ENCODE data around the gene AGAP5. TPM values are rescaled to one million over a fixed set of nuclear protein-coding genes. Genes with fewer than 3 reads are reported as not detected.

AGAP5 gene
- total and polyA plus RNA-seq, 9 of the 15 experiments (the other 6 are each of a cell fraction or from before 2014, with no cell fraction given), result 0.32 to 7.5 (median 5.3) TPM

DNA sequence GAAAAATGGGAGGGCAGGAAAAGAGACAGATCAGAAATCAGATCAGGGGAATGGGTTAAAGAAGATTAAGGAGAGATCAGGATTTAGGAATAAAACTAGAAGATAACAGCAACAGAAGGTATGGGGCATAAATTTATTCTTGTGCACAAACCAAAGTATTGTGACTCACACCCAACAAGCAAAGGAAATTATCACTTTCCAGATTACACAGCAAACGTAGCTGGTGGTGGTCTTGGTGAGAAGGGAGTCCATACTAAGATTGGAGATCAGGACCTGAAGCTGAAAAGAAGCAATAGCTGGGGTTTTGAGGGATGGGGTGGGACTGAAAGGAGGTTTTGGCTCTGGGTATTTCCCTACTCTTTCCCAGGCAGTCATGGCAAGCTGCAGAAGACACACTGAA lies 53.1 kb downstream of the AGAP5 start:
- Histone ChIP-seq H3K36me3 (ENCODE audit: control insufficient read depth, insufficient read depth, low read length) (no peaks in the 10 kb centered on the region), H4K20me1 (replicated peaks; ENCODE audit: control insufficient read depth, insufficient read depth, low read length) (no peaks in the 10 kb centered on the region; the same call in 1 of the 2 replicates), H3K4me3 (no peak overlapping the region), H3K27ac (ENCODE audit: extremely low read depth, low read depth, low read length) (no peak overlapping the region), H3K9me1 (ENCODE audit: control insufficient read depth, insufficient read depth, low read length) (no peaks in the 10 kb centered on the region), H3K79me2 (ENCODE audit: control insufficient read depth, insufficient read depth, low read length) (no peaks in the 10 kb centered on the region), H3K4me1 (replicated peaks in 1 of 2; ENCODE audit: control insufficient read depth in 2 of 2, insufficient read depth in 2 of 2, low read length in 2 of 2) (peaks cover 22 to 28% of the 10 kb centered on the region in 2 experiments), H3K27me3 (ENCODE audit: control insufficient read depth in 2 of 2, insufficient read depth in 2 of 2, low read length in 2 of 2) (peaks cover 12 to 14% of the 10 kb centered on the region in 2 experiments; a peak in 4 of 5 replicates), H3K9ac (ENCODE audit: insufficient read depth in 1 of 2, low read depth in 2 of 2, low read length in 2 of 2) (no peak overlapping the region; a peak in 1 of 4 replicates), H3K4me2 (ENCODE audit: insufficient read depth, low read length) (no peak overlapping the region), H2AFZ (ENCODE audit: low read depth, low read length) (no peak overlapping the region), H3K9me3 (replicated peaks; ENCODE audit: control insufficient read depth, insufficient read depth, low read depth, low read length) (no peaks in the 10 kb centered on the region)
- intact Hi-C loops (cut with micrococcal nuclease) (loop anchor here (1.0 to 10.0 kb wide), 4 partner anchors 115 to 397 kb away; partner anchors contain the start of gene DNAJC9), in situ Hi-C loops (cut with MboI) (loop anchor here (5.0 kb wide), 2 partner anchors 117 to 392 kb away; partner anchors contain the start of gene MRPS16)
- DNase-seq (ENCODE audit: extremely low read depth in 1 of 4, low spot score in 3 of 4) (no peak), FAIRE-seq (no peak), ATAC-seq (no peak)
- BruUV-seq (replicated peaks), result no TSS peak
- TF ChIP-seq ZNF384 (IDR thresholded peaks at IDR 0.05; ENCODE audit: low read depth, low read length), result no peak
- CTCF ChIA-PET (ENCODE audit: low intra/inter-chr PET ratio), result interaction anchor here (0.6 to 5.2 kb wide), 6 partner anchors 115 to 1177 kb away, joined by 3 to 140 read pairs (median 6); no protein-coding TSS in a partner anchor
- WGBS (ENCODE audit: insufficient coverage, low coverage, missing lambda C conversion rate), result 13% methylated on average over 1 of the region's 1 CpG
- POLR2A ChIA-PET, result interaction anchor here (1.0 kb wide), 1 partner anchor 14 kb away, joined by 4 read pairs; no protein-coding TSS in a partner anchor

- POLR2A ChIA-PET, result interaction anchor here (1.0 to 1.1 kb wide), 4 partner anchors 14 to 128 kb away, joined by 3 to 4 read pairs (median 4); a partner anchor contains a TSS
- in situ Hi-C loops (cut with MboI), result loop anchor here (5.0 kb wide), 2 partner anchors 117 to 392 kb away; partner anchors contain the start of gene MRPS16
- peak; percentile 93 for FAIRE-seq
- TF ChIP-seq MAZ (CRISPR knock-in tag; conservative IDR thresholded peaks at IDR 0.05 in 1 of 2, IDR thresholded peaks at IDR 0.05 in 1 of 2) (peak; percentile 45 to 51; a peak in 2 of 4 replicates), E2F8 (IDR thresholded peaks at IDR 0.05; ENCODE audit: low read depth, partially characterized antibody) (peak; percentile 19), STAG1 (CRISPR knock-in tag; IDR thresholded peaks at IDR 0.05; ENCODE audit: borderline replicate concordance) (peak; percentile 91), BACH1 (tag; IDR thresholded peaks at IDR 0.05) (0 out of 2 replicates have a peak, but pooled peaks have one; percentile 56), ZNF239 (CRISPR knock-in tag; IDR thresholded peaks at IDR 0.05) (0 out of 2 replicates have a peak, but pooled peaks have one; percentile 10), EZH2 (IDR thresholded peaks at IDR 0.05; ENCODE audit: borderline replicate concordance, low read depth, low read length) (no peak)
- TF ChIP-seq, protein P1, sequence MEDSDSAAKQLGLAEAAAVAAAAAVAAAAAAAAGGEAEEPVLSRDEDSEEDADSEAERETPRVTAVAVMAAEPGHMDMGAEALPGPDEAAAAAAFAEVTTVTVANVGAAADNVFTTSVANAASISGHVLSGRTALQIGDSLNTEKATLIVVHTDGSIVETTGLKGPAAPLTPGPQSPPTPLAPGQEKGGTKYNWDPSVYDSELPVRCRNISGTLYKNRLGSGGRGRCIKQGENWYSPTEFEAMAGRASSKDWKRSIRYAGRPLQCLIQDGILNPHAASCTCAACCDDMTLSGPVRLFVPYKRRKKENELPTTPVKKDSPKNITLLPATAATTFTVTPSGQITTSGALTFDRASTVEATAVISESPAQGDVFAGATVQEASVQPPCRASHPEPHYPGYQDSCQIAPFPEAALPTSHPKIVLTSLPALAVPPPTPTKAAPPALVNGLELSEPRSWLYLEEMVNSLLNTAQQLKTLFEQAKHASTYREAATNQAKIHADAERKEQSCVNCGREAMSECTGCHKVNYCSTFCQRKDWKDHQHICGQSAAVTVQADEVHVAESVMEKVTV (CRISPR knock-in tag; IDR thresholded peaks at IDR 0.05), result peak; percentile 97
Observed at GRCh38 chr10:73644015-73644743, 53.7 kb downstream of the AGAP5 start.

More at GRCh38 chr10:73644015-73644743, 53.7 kb downstream of the AGAP5 start:
- WGBS (ENCODE audit: insufficient coverage, low coverage, missing lambda C conversion rate), result 10% methylated on average over 5 of the region's 5 CpGs
- CTCF ChIA-PET (ENCODE audit: low intra/inter-chr PET ratio), result interaction anchor here (0.6 to 5.2 kb wide), 7 partner anchors 66 to 1177 kb away, joined by 3 to 140 read pairs (median 6); no protein-coding TSS in a partner anchor
- H3K27me3 ChIP-seq (ENCODE audit: control insufficient read depth in 2 of 2, insufficient read depth in 2 of 2, low read length in 2 of 2), result peaks cover 12 to 14% of the 10 kb centered on the region in 2 experiments; a peak in 4 of 5 replicates
- peak overlapping the region; percentile 73 for H2AFZ ChIP-seq (ENCODE audit: low read depth, low read length)
- intact Hi-C loops (cut with micrococcal nuclease), result loop anchor here (1.0 to 10.0 kb wide), 4 partner anchors 115 to 397 kb away; partner anchors contain the start of gene DNAJC9
- H3K4me1 ChIP-seq (replicated peaks in 1 of 2; ENCODE audit: control insufficient read depth in 2 of 2, insufficient read depth in 2 of 2, low read length in 2 of 2), result peaks cover 16 to 28% of the 10 kb centered on the region in 2 experiments
- no peaks in the 10 kb centered on the region; the same call in 1 of the 2 replicates for H4K20me1 ChIP-seq (replicated peaks; ENCODE audit: control insufficient read depth, insufficient read depth, low read length)
- H3K4me3 ChIP-seq, result no peak overlapping the region
- H3K79me2 ChIP-seq (ENCODE audit: control insufficient read depth, insufficient read depth, low read length), result no peaks in the 10 kb centered on the region
- no peak overlapping the region for H3K4me2 ChIP-seq (ENCODE audit: insufficient read depth, low read length)
- ATAC-seq, result peak; percentile 86
- no peaks in the 10 kb centered on the region for H3K36me3 ChIP-seq (ENCODE audit: control insufficient read depth, insufficient read depth, low read length)
- BruUV-seq (replicated peaks), result no TSS peak
- H3K9ac ChIP-seq (ENCODE audit: insufficient read depth in 1 of 2, low read depth in 2 of 2, low read length in 2 of 2), result no peak overlapping the region
- H3K9me1 ChIP-seq (ENCODE audit: control insufficient read depth, insufficient read depth, low read length), result no peaks in the 10 kb centered on the region
- no peaks in the 10 kb centered on the region for H3K9me3 ChIP-seq (replicated peaks; ENCODE audit: control insufficient read depth, insufficient read depth, low read depth, low read length)
- no peak overlapping the region for H3K27ac ChIP-seq (ENCODE audit: extremely low read depth, low read depth, low read length)
- peak; percentile 74 to 83 (median 78) for DNase-seq (ENCODE audit: extremely low read depth in 1 of 4, low spot score in 3 of 4)
